Trophoblast cell (in vitro differentiated cells and primary cell): ENCODE data around the gene AVPI1.
"Not testable (repeated sequence)": the region's sequence is repeated elsewhere in the genome, so short reads cannot be mapped to it uniquely, and the experiment has no call there.

Source experiments
- DNase-seq, 2 donors: peaks; one replicate each; pipeline ENCODE4 v3.0.0-alpha.2; 2016
- H2AFZ ChIP-seq: 2 replicates; pipeline ENCODE4 v1.6.1; 2013; ENCODE audit warnings: low read length, moderate library complexity, mild to moderate bottlenecking; ENCODE audit not compliant: insufficient read depth, poor library complexity
- H2AK5ac ChIP-seq: 2 replicates; pipeline ENCODE4 v1.6.1; 2013; ENCODE audit warnings: mild to moderate bottlenecking, low read length
- H2BK120ac ChIP-seq: 2 replicates; pipeline ENCODE4 v1.6.1; 2013; ENCODE audit warnings: low read length, mild to moderate bottlenecking, moderate library complexity; ENCODE audit not compliant: insufficient read depth, poor library complexity
- H2BK12ac ChIP-seq: 2 replicates; pipeline ENCODE4 v1.6.1; 2013; ENCODE audit warnings: mild to moderate bottlenecking, low read length, moderate library complexity
- H2BK5ac ChIP-seq: 2 replicates; pipeline ENCODE4 v1.6.1; 2013; ENCODE audit warnings: low read length, low read depth, moderate library complexity, mild to moderate bottlenecking; ENCODE audit not compliant: poor library complexity
- H3K14ac ChIP-seq: 2 replicates; pipeline ENCODE4 v1.6.1; 2013; ENCODE audit warnings: mild to moderate bottlenecking, low read length
- H3K18ac ChIP-seq: 2 replicates; pipeline ENCODE4 v1.6.1; 2013; ENCODE audit warnings: mild to moderate bottlenecking, low read length
- H3K23ac ChIP-seq: 2 replicates; pipeline ENCODE4 v1.6.1; 2013; ENCODE audit warnings: low read length
- H3K27ac ChIP-seq: 2 replicates; pipeline ENCODE4 v1.5.1; 2013; ENCODE audit warnings: low read depth, mild to moderate bottlenecking, inconsistent platforms, low read length, moderate library complexity
- H3K27me3 ChIP-seq: 2 replicates; pipeline ENCODE4 v1.6.1; 2013; ENCODE audit warnings: inconsistent platforms, mild to moderate bottlenecking, low read length, moderate library complexity; ENCODE audit not compliant: insufficient read depth
- H3K36me3 ChIP-seq, 2 experiments: 1 replicate in 1 of 2; 2 replicates in 1 of 2; pipeline ENCODE4 v1.6.1; 2013; ENCODE audit warnings: low read length in 2 of 2, mild to moderate bottlenecking in 2 of 2, moderate library complexity in 1 of 2; ENCODE audit not compliant: insufficient read depth in 2 of 2, control insufficient read depth in 1 of 2
- H3K4ac ChIP-seq: 2 replicates; pipeline ENCODE4 v1.6.1; 2013; ENCODE audit warnings: low read depth, mild to moderate bottlenecking, low read length, moderate library complexity
- H3K4me1 ChIP-seq, 2 experiments: 1 replicate in 1 of 2; 2 replicates in 1 of 2; pipeline ENCODE4 v1.6.1; 2013; ENCODE audit warnings: low read length in 2 of 2, mild to moderate bottlenecking in 2 of 2, moderate library complexity in 1 of 2; ENCODE audit not compliant: insufficient read depth in 2 of 2, control insufficient read depth in 1 of 2
- H3K4me2 ChIP-seq: 2 replicates; pipeline ENCODE4 v1.6.1; 2013; ENCODE audit warnings: inconsistent platforms, mild to moderate bottlenecking, low read length, moderate library complexity
- H3K4me3 ChIP-seq: 2 replicates; pipeline ENCODE4 v1.5.1; 2013; ENCODE audit warnings: mild to moderate bottlenecking, low read depth, low read length, inconsistent platforms
- H3K79me1 ChIP-seq: one replicate; pipeline ENCODE4 v1.6.1; 2013; ENCODE audit warnings: low read length
- H3K79me2 ChIP-seq: 2 replicates; pipeline ENCODE4 v1.6.1; 2013; ENCODE audit warnings: low read length, mild to moderate bottlenecking; ENCODE audit not compliant: control insufficient read depth, insufficient read depth, poor library complexity
- H3K9ac ChIP-seq: 2 replicates; pipeline ENCODE4 v1.6.1; 2013; ENCODE audit warnings: mild to moderate bottlenecking, low read length
- H3K9me3 ChIP-seq: 2 replicates; pipeline ENCODE4 v1.6.1; 2013; ENCODE audit warnings: low read depth, mild to moderate bottlenecking, control low read depth, inconsistent platforms, low read length; ENCODE audit not compliant: insufficient read depth
- H4K12ac ChIP-seq: 2 replicates; pipeline ENCODE4 v1.6.1; 2013; ENCODE audit warnings: low read depth, mild to moderate bottlenecking, low read length, moderate library complexity
- H4K8ac ChIP-seq: 2 replicates; pipeline ENCODE4 v1.6.1; 2013; ENCODE audit warnings: low read depth, mild to moderate bottlenecking, low read length, moderate library complexity
- H4K91ac ChIP-seq: one replicate; pipeline ENCODE4 v1.6.1; 2013; ENCODE audit warnings: low read depth, mild to moderate bottlenecking, low read length, moderate library complexity
- WGBS: extraction: QIAGEN DNeasy Blood & Tissue Kit; methylation state at CpG from one replicate; pipeline ENCODE4 v1.1.7; 2013; ENCODE audit warnings: missing lambda C conversion rate; ENCODE audit not compliant: insufficient read length, insufficient coverage; ENCODE audit errors: extremely low coverage; 5-methylcytosine and 5-hydroxymethylcytosine counted together

AVPI1 gene

GRCh38 chr10:97686301-97686961 is 610 bp downstream of the AVPI1 start:
- Histone ChIP-seq H2AFZ (peak overlapping the region; percentile 92), H3K4me3 (peak overlapping the region; percentile 82), H2BK12ac (peak overlapping the region; percentile 34), H3K79me1 (peaks cover 12% of the 10 kb centered on the region), H3K4me1 (peaks cover 16 to 19% of the 10 kb centered on the region in 2 experiments), H3K27ac (peak overlapping the region; percentile 20), H2BK5ac (peak overlapping the region; percentile 54), H3K23ac (no peak overlapping the region), H3K9ac (peak overlapping the region; percentile 28), H3K14ac (peak overlapping the region; percentile 85), H3K18ac (peak overlapping the region; percentile 87), H3K27me3 (no peaks in the 10 kb centered on the region), H3K9me3 (no peaks in the 10 kb centered on the region), H2AK5ac (no peak overlapping the region), H3K36me3 (no peaks in the 10 kb centered on the region), H4K12ac (peak overlapping the region; percentile 19), H3K4me2 (peak overlapping the region; percentile 76), H4K91ac (peak overlapping the region; percentile 52), H3K4ac (peak overlapping the region; percentile 22), H3K79me2 (peaks cover 4% of the 10 kb centered on the region), H2BK120ac (peak overlapping the region; percentile 53), H4K8ac (peak overlapping the region; percentile 77)
- no CpG with 5 or more reads among the region's 14 CpGs for WGBS
- peak in 1 of 2 donors; percentile 46 for DNase-seq

- no CpG with 5 or more reads among the region's 2 CpGs for whole genome bisulfite sequencing
- Histone ChIP-seq H3K4ac (no peak overlapping the region), H3K23ac (no peak overlapping the region), H4K8ac (no peak overlapping the region), H3K36me3 (no peaks in the 10 kb centered on the region), H4K12ac (no peak overlapping the region), H3K9ac (no peak overlapping the region), H3K14ac (no peak overlapping the region), H4K91ac (no peak overlapping the region), H3K18ac (no peak overlapping the region), H2BK120ac (no peak overlapping the region), H3K79me2 (peaks cover 4% of the 10 kb centered on the region), H2BK12ac (no peak overlapping the region), H3K4me3 (no peak overlapping the region), H3K27ac (no peak overlapping the region), H3K79me1 (peaks cover 12% of the 10 kb centered on the region), H2BK5ac (no peak overlapping the region), H3K27me3 (no peaks in the 10 kb centered on the region), H3K9me3 (no peaks in the 10 kb centered on the region), H3K4me2 (peak overlapping the region; percentile 7), H3K4me1 (peaks cover 16 to 19% of the 10 kb centered on the region in 2 experiments), H2AFZ (no peak overlapping the region), H2AK5ac (no peak overlapping the region)
- DNase-seq, result peak; percentile 40 to 67
Measured at GRCh38 chr10:97685395-97685958, 1.6 kb downstream of the AVPI1 start.

- Histone ChIP-seq H3K27ac (no peak overlapping the region), H4K8ac (no peak overlapping the region), H4K91ac (no peak overlapping the region), H3K23ac (no peak overlapping the region), H3K79me1 (peaks cover 12% of the 10 kb centered on the region), H3K4ac (no peak overlapping the region), H3K4me3 (no peak overlapping the region), H2BK120ac (no peak overlapping the region), H2BK5ac (no peak overlapping the region), H3K36me3 (no peaks in the 10 kb centered on the region), H3K9me3 (no peaks in the 10 kb centered on the region), H2BK12ac (no peak overlapping the region), H2AFZ (no peak overlapping the region), H4K12ac (no peak overlapping the region), H3K9ac (no peak overlapping the region), H3K27me3 (no peaks in the 10 kb centered on the region), H3K18ac (no peak overlapping the region), H2AK5ac (no peak overlapping the region), H3K4me2 (peak overlapping the region; percentile 7), H3K79me2 (peaks cover 5% of the 10 kb centered on the region), H3K14ac (no peak overlapping the region), H3K4me1 (peaks cover 16 to 19% of the 10 kb centered on the region in 2 experiments)
- no CpG with 5 or more reads among the region's 5 CpGs for WGBS
- DNase-seq, result no peak
Measured at GRCh38 chr10:97684866-97685394, 2.1 kb downstream of the AVPI1 start.

- not testable (repeated sequence) for H2BK120ac ChIP-seq, H3K23ac ChIP-seq, H2BK12ac ChIP-seq, H3K14ac ChIP-seq, H2AK5ac ChIP-seq, H3K4me2 ChIP-seq, H3K4me3 ChIP-seq, H3K36me3 ChIP-seq, H3K27me3 ChIP-seq, H3K9ac ChIP-seq, H3K18ac ChIP-seq, H3K9me3 ChIP-seq, H4K8ac ChIP-seq, H3K79me2 ChIP-seq, H4K91ac ChIP-seq, H3K4ac ChIP-seq, H4K12ac ChIP-seq, H2BK5ac ChIP-seq, DNase-seq
- Histone ChIP-seq H3K27ac (peak overlapping the region; percentile 18), H3K4me1 (peaks cover 16 to 17% of the 10 kb centered on the region in 2 experiments), H3K79me1 (peaks cover 12% of the 10 kb centered on the region), H2AFZ (peak overlapping the region; percentile 2)
- WGBS, result no CpG with 5 or more reads among the region's 7 CpGs
Measured at GRCh38 chr10:97684368-97684713, 2.7 kb downstream of the AVPI1 start.
